CD4-positive, alpha-beta T cell (primary cell): ENCODE results near the gene MCAM. TPM values are rescaled to one million over a fixed set of nuclear protein-coding genes. Genes with fewer than 3 reads are reported as not detected.

Experiments
- ATAC-seq: fragments of 200-7000 bp; cut with Tn5 transposase; one replicate; pipeline ENCODE4 v1.10.0; 2022; ENCODE audit warnings: mild to moderate bottlenecking; ENCODE audit not compliant: poor library complexity
- CTCF ChIA-PET: fragments of 350-600 bp; sonication (Branson Sonifier 250); formaldehyde crosslinking; loops from one replicate; lab custom pipeline; 2021; ENCODE audit warnings: antibody characterized with exemption, inconsistent platforms; lab: Charles Lee
- POLR2A ChIA-PET: fragments of 350-600 bp; sonication (Branson Sonifier 250); formaldehyde crosslinking; loops from one replicate; lab custom pipeline; 2021; ENCODE audit warnings: antibody characterized with exemption, inconsistent platforms; lab: Charles Lee
- DNase-seq, 14 experiments: peaks; one replicate each; pipeline ENCODE4 v3.0.0-alpha.2; 2013 to 2020; ENCODE audit warnings: mixed read lengths in 2 of 14
- H3K27ac ChIP-seq, 2 donors: one replicate each; pipeline versions ENCODE4 v1.5.1 to v1.7.0; 2013; ENCODE audit warnings: low read length in 2 of 2, low read depth in 1 of 2, mild to moderate bottlenecking in 1 of 2
- H3K27me3 ChIP-seq, 2 experiments: 1 replicate in 1 of 2; 2 replicates in 1 of 2; pipeline versions ENCODE4 v1.6.1 to v1.7.0; 2013; ENCODE audit warnings: low read length in 2 of 2, control low read depth in 1 of 2, mild to moderate bottlenecking in 1 of 2, moderate library complexity in 1 of 2; ENCODE audit not compliant: insufficient read depth in 2 of 2, control insufficient read depth in 1 of 2
- H3K36me3 ChIP-seq: one replicate; pipeline ENCODE4 v1.6.1; 2013; ENCODE audit warnings: low read length, control low read depth; ENCODE audit not compliant: insufficient read depth
- H3K4me1 ChIP-seq: one replicate; pipeline ENCODE4 v1.6.1; 2013; ENCODE audit warnings: low read length, control low read depth; ENCODE audit not compliant: insufficient read depth
- H3K4me3 ChIP-seq: one replicate; pipeline ENCODE4 v1.5.1; 2013; ENCODE audit warnings: mild to moderate bottlenecking, low read length, moderate library complexity
- H3K9me3 ChIP-seq, 2 experiments: 1 replicate in 1 of 2; 2 replicates in 1 of 2; pipeline versions ENCODE4 v1.6.1 to v1.7.0; 2013; ENCODE audit warnings: low read length in 2 of 2, mild to moderate bottlenecking in 2 of 2, control low read depth in 1 of 2, moderate library complexity in 1 of 2; ENCODE audit not compliant: control insufficient read depth in 1 of 2, insufficient read depth in 1 of 2
- H3K27ac Mint-ChIP-seq: one replicate; pipeline ENCODE4 v1.8.0; 2020; ENCODE audit warnings: mixed read lengths
- H3K27me3 Mint-ChIP-seq: one replicate; pipeline ENCODE4 v1.8.0; 2021; ENCODE audit warnings: mixed read lengths
- H3K36me3 Mint-ChIP-seq: one replicate; pipeline ENCODE4 v1.8.0; 2021; ENCODE audit warnings: low read depth, mixed read lengths
- H3K4me1 Mint-ChIP-seq: one replicate; pipeline ENCODE4 v1.8.0; 2021; ENCODE audit warnings: low read depth, mixed read lengths
- H3K4me3 Mint-ChIP-seq: one replicate; pipeline ENCODE4 v1.8.0; 2020; ENCODE audit warnings: mild to moderate bottlenecking, mixed read lengths
- H3K9me3 Mint-ChIP-seq: one replicate; pipeline ENCODE4 v1.8.0; 2020; ENCODE audit warnings: mixed read lengths
- intact Hi-C, 2 experiments: fragments of 100-400 bp; cut with DNase I in 1 of 2; cut with micrococcal nuclease in 1 of 2; formaldehyde crosslinking; loops; one replicate each; pipeline versions ENCODE4 v1.15.1 to v1.9.0; 2023 to 2025; cut with DNase I, micrococcal nuclease
- total RNA-seq, 174 experiments: library from RNA in 2 of 174; stranded (reverse) in 2 of 174; gene quantifications; one replicate each; pipeline ENCODE4 v1.2.3 and lab custom pipeline; 2021 to 2026
- TF ChIP-seq, protein P1 (sequence below): fragments of 200-600 bp; IDR thresholded peaks from one replicate; pipeline ENCODE4 v1.8.0; 2022; ENCODE audit warnings: antibody characterized with exemption, mild to moderate bottlenecking

The MCAM gene
- total RNA-seq, 2 experiments from 2014 or later = 16.0 to 16.5 TPM

DNA sequence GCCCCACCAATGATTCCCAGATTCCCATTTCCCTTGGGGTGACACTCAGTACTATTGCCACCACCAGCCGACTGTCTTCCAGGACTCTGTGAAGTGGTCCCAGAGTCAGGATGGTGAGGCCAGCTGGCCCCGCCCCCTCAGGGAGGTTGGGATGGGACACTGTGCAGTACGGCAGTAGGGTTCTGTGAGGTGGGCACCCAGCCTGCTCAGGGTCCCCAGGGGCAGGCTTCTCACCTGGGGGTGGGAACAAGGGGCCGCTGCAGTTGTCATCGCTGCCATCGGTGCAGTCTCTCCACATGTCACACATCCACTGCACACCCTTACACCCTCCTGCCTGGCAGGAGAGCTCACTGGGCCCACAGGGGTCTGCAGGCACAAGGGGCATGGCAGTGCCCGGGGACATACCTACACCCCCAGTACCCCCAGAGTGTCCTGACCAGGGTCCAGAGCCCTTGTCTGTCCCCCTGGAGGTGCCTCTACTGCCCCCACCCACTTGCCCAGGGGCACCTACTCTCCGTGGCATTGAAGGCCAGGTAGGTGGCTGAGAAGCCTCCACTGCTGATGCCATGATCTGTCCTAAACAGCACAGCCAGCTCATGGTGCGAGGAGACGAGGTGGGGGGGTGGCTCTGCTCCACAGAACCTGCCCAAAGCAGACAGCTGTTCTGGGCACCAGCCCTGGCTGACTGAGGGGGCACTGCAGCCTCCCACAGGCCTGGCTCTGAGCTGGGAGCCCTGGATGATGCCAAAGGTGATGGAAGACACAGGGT, 25.6 kb upstream of the MCAM start:
- TF ChIP-seq, protein P1, sequence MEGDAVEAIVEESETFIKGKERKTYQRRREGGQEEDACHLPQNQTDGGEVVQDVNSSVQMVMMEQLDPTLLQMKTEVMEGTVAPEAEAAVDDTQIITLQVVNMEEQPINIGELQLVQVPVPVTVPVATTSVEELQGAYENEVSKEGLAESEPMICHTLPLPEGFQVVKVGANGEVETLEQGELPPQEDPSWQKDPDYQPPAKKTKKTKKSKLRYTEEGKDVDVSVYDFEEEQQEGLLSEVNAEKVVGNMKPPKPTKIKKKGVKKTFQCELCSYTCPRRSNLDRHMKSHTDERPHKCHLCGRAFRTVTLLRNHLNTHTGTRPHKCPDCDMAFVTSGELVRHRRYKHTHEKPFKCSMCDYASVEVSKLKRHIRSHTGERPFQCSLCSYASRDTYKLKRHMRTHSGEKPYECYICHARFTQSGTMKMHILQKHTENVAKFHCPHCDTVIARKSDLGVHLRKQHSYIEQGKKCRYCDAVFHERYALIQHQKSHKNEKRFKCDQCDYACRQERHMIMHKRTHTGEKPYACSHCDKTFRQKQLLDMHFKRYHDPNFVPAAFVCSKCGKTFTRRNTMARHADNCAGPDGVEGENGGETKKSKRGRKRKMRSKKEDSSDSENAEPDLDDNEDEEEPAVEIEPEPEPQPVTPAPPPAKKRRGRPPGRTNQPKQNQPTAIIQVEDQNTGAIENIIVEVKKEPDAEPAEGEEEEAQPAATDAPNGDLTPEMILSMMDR = no peak
- H3K27ac ChIP-seq = no peak overlapping the region
- ATAC-seq = no peak
- peaks cover 70% of the 10 kb centered on the region for H3K27me3 Mint-ChIP-seq
- no peak overlapping the region for H3K27ac Mint-ChIP-seq
- H3K4me1 ChIP-seq = peaks cover 30% of the 10 kb centered on the region
- H3K27me3 ChIP-seq = peaks cover 34 to 45% of the 10 kb centered on the region in 2 experiments
- H3K36me3 Mint-ChIP-seq = peaks cover 5% of the 10 kb centered on the region
- no peak overlapping the region for H3K4me3 ChIP-seq
- intact Hi-C loops = no loop called here
- ChIA-PET CTCF (interaction anchor here (1.3 kb wide), 1 partner anchor 14 kb away, joined by 4 read pairs; no protein-coding TSS in a partner anchor), POLR2A (no interaction called here)
- H3K9me3 ChIP-seq = peaks cover 0 to 12% of the 10 kb centered on the region in 2 experiments
- peak in 1 of 14 experiments; percentile 24 for DNase-seq
- no peak overlapping the region for H3K4me3 Mint-ChIP-seq
- H3K4me1 Mint-ChIP-seq = peaks cover 18% of the 10 kb centered on the region
- H3K36me3 ChIP-seq = no peaks in the 10 kb centered on the region
- no peaks in the 10 kb centered on the region for H3K9me3 Mint-ChIP-seq

DNA sequence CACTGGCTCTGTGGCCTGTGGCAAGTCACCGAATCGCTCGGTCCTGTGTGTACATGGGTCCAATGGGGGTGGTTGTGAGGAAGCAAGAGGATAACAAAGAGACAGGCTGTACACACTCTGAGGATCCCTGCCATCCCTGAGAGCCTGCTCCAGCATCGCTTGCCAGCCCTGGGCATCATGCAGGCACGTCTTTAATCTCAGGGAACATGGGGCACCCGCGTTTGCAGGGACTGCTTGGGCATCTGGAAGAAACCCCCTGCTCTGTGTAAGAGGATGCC, 25.0 kb upstream of the MCAM start:
- DNase-seq = peak in 1 of 14 experiments; percentile 19
- Histone ChIP-seq H3K27me3 (peaks cover 34 to 45% of the 10 kb centered on the region in 2 experiments), H3K9me3 (peaks cover 0 to 12% of the 10 kb centered on the region in 2 experiments), H3K27ac (no peak overlapping the region), H3K4me1 (peaks cover 30% of the 10 kb centered on the region), H3K4me3 (no peak overlapping the region), H3K36me3 (peaks cover 2% of the 10 kb centered on the region)
- intact Hi-C loops = no loop called here
- H3K36me3 Mint-ChIP-seq = peaks cover 5% of the 10 kb centered on the region
- H3K27me3 Mint-ChIP-seq = peaks cover 64% of the 10 kb centered on the region
- peaks cover 18% of the 10 kb centered on the region for H3K4me1 Mint-ChIP-seq
- no peak overlapping the region for H3K27ac Mint-ChIP-seq
- no peak for ATAC-seq
- TF ChIP-seq, protein P1 = no peak
- ChIA-PET CTCF (no interaction called here), POLR2A (no interaction called here)
- no peak overlapping the region for H3K4me3 Mint-ChIP-seq
- no peaks in the 10 kb centered on the region for H3K9me3 Mint-ChIP-seq

DNA sequence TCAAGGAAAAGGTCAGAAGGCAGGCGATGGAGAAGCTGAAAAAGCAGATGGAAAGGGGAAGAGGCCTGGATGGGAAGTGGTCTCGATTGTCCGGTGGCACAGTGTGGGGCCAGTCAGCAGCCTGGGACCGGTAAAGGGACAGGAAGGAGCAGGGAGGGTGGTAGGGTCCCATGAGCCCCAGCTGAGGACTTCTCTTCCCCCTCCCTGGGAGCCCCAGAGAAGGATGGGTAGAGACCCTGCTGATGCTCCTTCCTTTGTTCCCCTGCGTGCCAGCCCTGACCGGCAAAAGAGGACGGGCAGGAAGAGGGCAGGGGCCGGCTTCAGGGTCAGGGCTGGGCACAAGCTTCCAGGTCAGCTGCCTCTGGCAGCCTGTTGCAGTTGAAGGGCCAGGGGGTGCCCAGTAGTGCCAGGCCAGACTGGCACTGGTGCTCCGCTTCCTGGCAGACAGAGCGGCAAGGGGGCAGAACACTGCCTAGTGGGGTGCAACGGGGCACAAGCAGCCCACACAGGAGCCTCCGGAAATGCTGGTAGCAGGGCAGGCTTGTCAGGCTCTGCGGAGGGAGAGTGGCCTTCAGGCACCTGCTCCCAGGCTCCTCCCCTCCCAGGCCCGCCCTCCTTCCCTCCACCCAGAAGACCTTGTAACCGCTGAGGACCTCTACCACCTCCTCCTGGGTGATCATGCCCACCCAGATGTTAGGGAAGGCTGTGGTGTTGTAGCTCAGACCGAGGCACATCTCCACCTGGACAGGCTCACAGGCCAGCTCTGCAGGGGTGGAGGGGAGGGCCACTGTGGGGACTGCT, 24.5 kb upstream of the MCAM start:
- ChIA-PET POLR2A (no interaction called here), CTCF (interaction anchor here (1.0 kb wide), 1 partner anchor 15 kb away, joined by 3 read pairs; no protein-coding TSS in a partner anchor)
- peaks cover 20% of the 10 kb centered on the region for H3K4me1 Mint-ChIP-seq
- peaks cover 34 to 45% of the 10 kb centered on the region in 2 experiments for H3K27me3 ChIP-seq
- H3K36me3 Mint-ChIP-seq = peaks cover 6% of the 10 kb centered on the region
- TF ChIP-seq, protein P1 = no peak
- H3K4me1 ChIP-seq = peaks cover 30% of the 10 kb centered on the region
- H3K27ac Mint-ChIP-seq = no peak overlapping the region
- no peak overlapping the region for H3K4me3 ChIP-seq
- H3K27ac ChIP-seq = no peak overlapping the region
- peaks cover 4% of the 10 kb centered on the region for H3K36me3 ChIP-seq
- ATAC-seq (no peak), DNase-seq (peak in 1 of 14 experiments; percentile 34)
- H3K4me3 Mint-ChIP-seq = no peak overlapping the region
- no peaks in the 10 kb centered on the region for H3K9me3 Mint-ChIP-seq
- peaks cover 59% of the 10 kb centered on the region for H3K27me3 Mint-ChIP-seq
- intact Hi-C loops = no loop called here
- peaks cover 0 to 12% of the 10 kb centered on the region in 2 experiments for H3K9me3 ChIP-seq
